HG02852 (cell line): ENCODE data around the gene PNN.
"Not testable (repeated sequence)": the region's sequence is repeated elsewhere in the genome, so short reads cannot be mapped to it uniquely, and the experiment has no call there.

Experiments used
- ATAC-seq: cut with Tn5 transposase; IDR thresholded peaks from one replicate; pipeline ENCODE4 v1.9.1; 2021; ENCODE audit warnings: mild to moderate bottlenecking, moderate library complexity; ENCODE audit not compliant: unreplicated experiment

PNN gene

GRCh38 chr14:39180553-39180952 is 5.5 kb downstream of the PNN start:
- no peak for ATAC-seq

GRCh38 chr14:39181026-39181692 is 6.1 kb downstream of the PNN start:
- no peak for ATAC-seq

GRCh38 chr14:39181693-39182047 is 6.6 kb downstream of the PNN start:
- ATAC-seq = no peak

GRCh38 chr14:39182770-39183684 is 8.0 kb downstream of the PNN start:
- ATAC-seq = no peak

- not testable (repeated sequence) for ATAC-seq
These were observed 8.6 kb downstream of the PNN start for GRCh38 chr14:39183685-39184003.

- no peak for ATAC-seq
These were observed 9.7 kb downstream of the PNN start for GRCh38 chr14:39184628-39185255.

GRCh38 chr14:39185256-39186049 is 10.4 kb downstream of the PNN start:
- no peak for ATAC-seq

GRCh38 chr14:39186941-39187525 is 12.0 kb downstream of the PNN start:
- ATAC-seq = no peak

GRCh38 chr14:39203659-39204606 is 28.9 kb downstream of the PNN start:
- ATAC-seq = no peak

- not testable (repeated sequence) for ATAC-seq
These were observed 32.4 kb downstream of the PNN start for GRCh38 chr14:39207430-39207829.

GRCh38 chr14:39211109-39211741 is 36.2 kb downstream of the PNN start:
- no peak for ATAC-seq

- ATAC-seq = no peak
These were observed 37.0 kb downstream of the PNN start for GRCh38 chr14:39212034-39212433.

- no peak for ATAC-seq
These were observed 37.6 kb downstream of the PNN start for GRCh38 chr14:39212693-39213092.

- no peak for ATAC-seq
These were observed 42.3 kb downstream of the PNN start for GRCh38 chr14:39217214-39217879.

- ATAC-seq = no peak
These were observed 43.2 kb downstream of the PNN start for GRCh38 chr14:39218171-39218769.

- ATAC-seq = no peak
These were observed 44.0 kb downstream of the PNN start for GRCh38 chr14:39219075-39219499.

- not testable (repeated sequence) for ATAC-seq
These were observed 45.4 kb downstream of the PNN start for GRCh38 chr14:39220473-39220872.

GRCh38 chr14:39228044-39228443 is 53.0 kb downstream of the PNN start:
- no peak for ATAC-seq
